ENCODE results near the gene PXYLP1.

DNA sequence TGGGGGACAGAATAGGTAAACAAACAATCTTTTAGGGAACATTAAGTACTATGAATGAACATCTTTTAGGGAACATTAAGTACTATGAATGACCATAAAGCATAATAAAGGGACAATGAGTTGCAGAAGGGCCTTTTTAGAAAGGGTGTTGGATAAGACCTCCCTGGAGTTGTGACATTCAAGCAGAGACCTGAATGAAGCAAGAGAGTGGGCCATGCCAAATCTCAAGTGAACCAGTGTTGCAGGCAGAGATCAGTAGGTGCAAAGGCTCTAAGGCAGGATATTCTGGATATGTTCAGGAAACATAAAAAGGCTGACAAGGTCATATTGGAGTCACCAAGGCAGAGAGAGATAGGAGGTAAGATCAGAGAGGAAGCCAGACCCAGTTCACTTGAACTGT, 107.3 kb downstream of the PXYLP1 start:
- TF ChIP-seq, protein P1, sequence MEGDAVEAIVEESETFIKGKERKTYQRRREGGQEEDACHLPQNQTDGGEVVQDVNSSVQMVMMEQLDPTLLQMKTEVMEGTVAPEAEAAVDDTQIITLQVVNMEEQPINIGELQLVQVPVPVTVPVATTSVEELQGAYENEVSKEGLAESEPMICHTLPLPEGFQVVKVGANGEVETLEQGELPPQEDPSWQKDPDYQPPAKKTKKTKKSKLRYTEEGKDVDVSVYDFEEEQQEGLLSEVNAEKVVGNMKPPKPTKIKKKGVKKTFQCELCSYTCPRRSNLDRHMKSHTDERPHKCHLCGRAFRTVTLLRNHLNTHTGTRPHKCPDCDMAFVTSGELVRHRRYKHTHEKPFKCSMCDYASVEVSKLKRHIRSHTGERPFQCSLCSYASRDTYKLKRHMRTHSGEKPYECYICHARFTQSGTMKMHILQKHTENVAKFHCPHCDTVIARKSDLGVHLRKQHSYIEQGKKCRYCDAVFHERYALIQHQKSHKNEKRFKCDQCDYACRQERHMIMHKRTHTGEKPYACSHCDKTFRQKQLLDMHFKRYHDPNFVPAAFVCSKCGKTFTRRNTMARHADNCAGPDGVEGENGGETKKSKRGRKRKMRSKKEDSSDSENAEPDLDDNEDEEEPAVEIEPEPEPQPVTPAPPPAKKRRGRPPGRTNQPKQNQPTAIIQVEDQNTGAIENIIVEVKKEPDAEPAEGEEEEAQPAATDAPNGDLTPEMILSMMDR (conservative IDR thresholded peaks at IDR 0.05; ENCODE audit: low read depth, low read length): no peak
- TF ChIP-seq EZH2phosphoT487 (IDR thresholded peaks at IDR 0.05; ENCODE audit: borderline replicate concordance, low read length) (no peak), EZH2 (IDR thresholded peaks at IDR 0.05; ENCODE audit: low read length, unreplicated experiment) (no peak)
